H1 (cell line): ENCODE results near the gene OPALIN. TPM values are rescaled to one million over a fixed set of nuclear protein-coding genes. Genes with fewer than 3 reads are reported as not detected.

Source experiments
- CTCF ChIA-PET: fragments of 300-600 bp; sonication (Branson Sonifier 250); formaldehyde crosslinking; loops from one replicate; lab custom pipeline; 2021; ENCODE audit not compliant: partially characterized antibody; lab: Charles Lee
- POLR2A ChIA-PET: fragments of 300-600 bp; sonication (Branson Sonifier 250); formaldehyde crosslinking; loops from one replicate; lab custom pipeline; 2021; ENCODE audit warnings: inconsistent platforms; ENCODE audit not compliant: partially characterized antibody; lab: Charles Lee
- DNase-seq, 2 experiments: peaks; one replicate each; pipeline versions ENCODE4 v3.0.0 to v3.0.0-alpha.2; 2010 to 2022; ENCODE audit warnings: low spot score in 2 of 2, low read depth in 1 of 2, mixed read lengths in 1 of 2
- FAIRE-seq: peaks from 2 replicates; lab custom pipeline; 2011; peaks lifted over from hg19 to GRCh38; lab: Jason Lieb, UNC
- H2AFZ ChIP-seq: 2 replicates; pipeline ENCODE4 v1.8.1; 2012; ENCODE audit warnings: low read length, inconsistent platforms
- H2AK5ac ChIP-seq: 2 replicates; pipeline ENCODE4 v1.6.1; 2013; ENCODE audit warnings: low read depth, low read length
- H2BK120ac ChIP-seq: replicated peaks from 2 replicates; pipeline ENCODE3; 2013; ENCODE audit warnings: low read depth, low read length, inconsistent platforms
- H2BK12ac ChIP-seq: 2 replicates; pipeline ENCODE4 v1.6.1; 2013; ENCODE audit warnings: low read depth, low read length
- H2BK15ac ChIP-seq: 2 replicates; pipeline ENCODE4 v1.6.1; 2013; ENCODE audit warnings: low read length
- H2BK20ac ChIP-seq: 2 replicates; pipeline ENCODE4 v1.6.1; 2013; ENCODE audit warnings: low read length
- H2BK5ac ChIP-seq: 2 replicates; pipeline ENCODE4 v1.6.1; 2013; ENCODE audit warnings: low read depth, low read length
- H3K14ac ChIP-seq: 2 replicates; pipeline ENCODE4 v1.6.1; 2013; ENCODE audit warnings: inconsistent platforms; ENCODE audit not compliant: insufficient read length
- H3K18ac ChIP-seq: 2 replicates; pipeline ENCODE4 v1.6.1; 2013; ENCODE audit warnings: low read length; ENCODE audit errors: extremely low read depth
- H3K23ac ChIP-seq: 2 replicates; pipeline ENCODE4 v1.6.1; 2013; ENCODE audit warnings: inconsistent platforms; ENCODE audit not compliant: insufficient read length
- H3K23me2 ChIP-seq: 2 replicates; pipeline ENCODE4 v1.6.1; 2013; ENCODE audit warnings: low read depth, low read length
- H3K27ac ChIP-seq: 2 replicates; pipeline ENCODE4 v1.6.1; 2011; ENCODE audit warnings: low read depth, low read length, inconsistent platforms
- H3K27me3 ChIP-seq, 4 experiments: replicated peaks in 1 of 4; 1 replicate in 1 of 4; 2 replicates in 3 of 4; pipeline versions ENCODE4 v1.6.1 to v1.8.1; 2011 to 2013; ENCODE audit warnings: low read length in 3 of 4, mild to moderate bottlenecking in 3 of 4, inconsistent platforms in 2 of 4, mixed read lengths in 2 of 4, moderate library complexity in 1 of 4; ENCODE audit not compliant: control insufficient read depth in 3 of 4, insufficient read depth in 3 of 4; ENCODE audit errors: extremely low read depth in 1 of 4
- H3K36me3 ChIP-seq, 4 experiments: 2 replicates each; pipeline versions ENCODE4 v1.6.1 to v1.8.1; 2011 to 2013; ENCODE audit warnings: mild to moderate bottlenecking in 4 of 4, low read length in 3 of 4, moderate library complexity in 2 of 4, control low read depth in 1 of 4, inconsistent platforms in 1 of 4; ENCODE audit not compliant: insufficient read depth in 4 of 4, control insufficient read depth in 2 of 4
- H3K4ac ChIP-seq: replicated peaks from 2 replicates; pipeline ENCODE3; 2013; ENCODE audit warnings: low read length, low read depth, mixed read lengths, inconsistent platforms; ENCODE audit not compliant: insufficient read length
- H3K4me1 ChIP-seq, 4 experiments: replicated peaks in 1 of 4; 1 replicate in 1 of 4; 2 replicates in 3 of 4; pipeline versions ENCODE4 v1.6.1 to v1.8.1; 2011 to 2013; ENCODE audit warnings: low read length in 3 of 4, inconsistent platforms in 2 of 4, mixed read lengths in 1 of 4; ENCODE audit not compliant: insufficient read depth in 4 of 4, control insufficient read depth in 3 of 4
- H3K4me2 ChIP-seq, 2 experiments: 2 replicates each; pipeline versions ENCODE4 v1.6.1 to v1.8.1; 2011 to 2013; ENCODE audit warnings: low read depth in 2 of 2, low read length in 2 of 2, control low read depth in 1 of 2, inconsistent platforms in 1 of 2, mild to moderate bottlenecking in 1 of 2; ENCODE audit not compliant: insufficient read depth in 1 of 2
- H3K4me3 ChIP-seq, 4 experiments: fragments of 200-600, 300-600 bp in 1 of 4; sonication (generic), shearing (Covaris generic), sonication (Bioruptor Twin) in 1 of 4; 2 replicates each; pipeline versions ENCODE4 v1.5.1 to v1.8.1; 2011 to 2016; ENCODE audit warnings: low read length in 4 of 4, low read depth in 3 of 4, control low read depth in 2 of 4, inconsistent platforms in 2 of 4, mild to moderate bottlenecking in 2 of 4, mixed read lengths in 1 of 4, moderate library complexity in 1 of 4; ENCODE audit not compliant: insufficient read depth in 2 of 4; ENCODE audit errors: extremely low read depth in 1 of 4
- H3K56ac ChIP-seq: replicated peaks from 2 replicates; pipeline ENCODE3; 2013; ENCODE audit warnings: low read depth, mild to moderate bottlenecking, mixed read lengths, low read length, inconsistent platforms; ENCODE audit not compliant: insufficient read length
- H3K79me1 ChIP-seq: 2 replicates; pipeline ENCODE4 v1.6.1; 2013; ENCODE audit warnings: low read depth, low read length, control low read depth
- H3K79me2 ChIP-seq, 2 experiments: 2 replicates each; pipeline versions ENCODE4 v1.6.1 to v1.8.1; 2012 to 2013; ENCODE audit warnings: low read length in 2 of 2, mild to moderate bottlenecking in 2 of 2, inconsistent platforms in 1 of 2; ENCODE audit not compliant: insufficient read depth in 2 of 2, control insufficient read depth in 1 of 2
- H3K9ac ChIP-seq, 4 experiments: replicated peaks in 1 of 4; 1 replicate in 1 of 4; 2 replicates in 3 of 4; pipeline versions ENCODE4 v1.6.1 to v1.8.1; 2011 to 2013; ENCODE audit warnings: low read depth in 3 of 4, low read length in 3 of 4, control low read depth in 2 of 4, mild to moderate bottlenecking in 2 of 4, moderate library complexity in 2 of 4, inconsistent platforms in 1 of 4; ENCODE audit errors: extremely low read depth in 1 of 4
- H3K9me3 ChIP-seq, 2 experiments: 2 replicates each; pipeline versions ENCODE4 v1.6.1 to v1.8.1; 2012 to 2013; ENCODE audit warnings: mild to moderate bottlenecking in 2 of 2, moderate library complexity in 2 of 2, control low read depth in 1 of 2, inconsistent platforms in 1 of 2, low read depth in 1 of 2, low read length in 1 of 2, mixed read lengths in 1 of 2; ENCODE audit not compliant: insufficient read depth in 2 of 2
- H4K20me1 ChIP-seq, 2 experiments: replicated peaks in 1 of 2; 2 replicates each; pipeline versions ENCODE3 to v1.8.1; 2011 to 2013; ENCODE audit warnings: inconsistent platforms in 2 of 2, low read length in 2 of 2, mild to moderate bottlenecking in 1 of 2; ENCODE audit not compliant: insufficient read depth in 2 of 2, control insufficient read depth in 1 of 2
- H4K5ac ChIP-seq: 2 replicates; pipeline ENCODE4 v1.6.1; 2013; ENCODE audit warnings: low read length, low read depth, mixed read lengths, inconsistent platforms; ENCODE audit not compliant: insufficient read length
- H4K8ac ChIP-seq: 2 replicates; pipeline ENCODE4 v1.8.0; 2013; ENCODE audit warnings: mild to moderate bottlenecking, moderate library complexity, low read length, inconsistent platforms; ENCODE audit not compliant: insufficient read depth; ENCODE audit errors: extremely low read depth
- H4K91ac ChIP-seq: replicated peaks from 2 replicates; pipeline ENCODE3; 2013; ENCODE audit warnings: low read length, mixed read lengths, inconsistent platforms; ENCODE audit not compliant: insufficient read length
- CHD1 ChIP-seq: IDR thresholded peaks from 2 replicates; pipeline ENCODE4 v1.6.1; 2012; ENCODE audit warnings: low read depth, low read length, improper control_type of control experiment
- CREB1 ChIP-seq: IDR thresholded peaks from 2 replicates; pipeline ENCODE4 v1.6.1; 2012; ENCODE audit warnings: inconsistent platforms
- HDAC2 ChIP-seq, 2 experiments: fragments of 300-600 bp in 1 of 2; sonication (generic) in 1 of 2; IDR thresholded peaks; 2 replicates each; pipeline ENCODE4 v1.6.1; 2011 to 2012; ENCODE audit warnings: low read depth in 2 of 2, low read length in 2 of 2, mild to moderate bottlenecking in 2 of 2, moderate library complexity in 2 of 2, borderline replicate concordance in 1 of 2, inconsistent platforms in 1 of 2
- PHF8 ChIP-seq: fragments of 200-600 bp; sonication (generic); conservative IDR thresholded peaks from 2 replicates; pipeline ENCODE4 v1.7.1; 2012; ENCODE audit warnings: low read depth, mild to moderate bottlenecking, inconsistent platforms, low read length, moderate library complexity
- POLR2AphosphoS5 ChIP-seq: IDR thresholded peaks from 2 replicates; pipeline ENCODE4 v1.6.1; 2011; ENCODE audit warnings: low read depth, low read length
- RFX5 ChIP-seq: IDR thresholded peaks from 2 replicates; pipeline ENCODE4 v1.6.1; 2011; ENCODE audit warnings: low read depth, low read length, improper control_type of control experiment, borderline replicate concordance
- TAF7 ChIP-seq: optimal IDR thresholded peaks from 2 replicates; pipeline ENCODE3; 2011; ENCODE audit warnings: low read depth, mild to moderate bottlenecking, inconsistent platforms, low read length, moderate library complexity, borderline replicate concordance
- YY1 ChIP-seq: IDR thresholded peaks from 2 replicates; pipeline ENCODE4 v1.6.1; 2011; ENCODE audit warnings: low read depth, mild to moderate bottlenecking, low read length
- ZNF274 ChIP-seq: IDR thresholded peaks from 2 replicates; pipeline ENCODE4 v1.7.0; 2012; ENCODE audit warnings: low read length, borderline replicate concordance; ENCODE audit errors: extremely low read depth
- WGBS, 2 experiments: shearing (Covaris generic) in 1 of 2; methylation state at CpG; one replicate each; pipeline versions ENCODE4 v1.1.6 to v1.1.7; 2013 to 2015; ENCODE audit warnings: low lambda C conversion rate in 2 of 2, mixed read lengths in 2 of 2, inconsistent platforms in 1 of 2, low coverage in 1 of 2, missing lambda C conversion rate in 1 of 2; ENCODE audit not compliant: insufficient replicate concordance in 2 of 2, insufficient coverage in 1 of 2, insufficient read length in 1 of 2; ENCODE audit errors: extremely low coverage in 1 of 2, missing lambda C conversion rate in 1 of 2; 5-methylcytosine and 5-hydroxymethylcytosine counted together
- polyA plus RNA-seq, 7 experiments: library from polyadenylated mRNA; depleted of rRNA in 3 of 7; stranded (reverse) in 5 of 7; unstranded in 2 of 7; fragments of >200 nt in 5 of 7; fragments of 200-250 nt in 2 of 7; gene quantifications; 1 replicate in 5 of 7; 2 replicates in 1 of 7; 4 replicates in 1 of 7; pipeline versions ENCODE4 v1.2.1 to v1.2.3, GENCODE V29; 2011 to 2013; ENCODE audit warnings: missing spikeins in 2 of 7, mixed read lengths in 2 of 7
- total RNA-seq: library from RNA; stranded (reverse); fragmentation: NEBNext Ultra II Directional; extraction: Animal tissue kit (Norgen Biotek cat#: 25700); gene quantifications from 2 replicates; pipeline ENCODE4 v1.2.1, GENCODE V29; 2021
- TF ChIP-seq, protein P1 (sequence below): IDR thresholded peaks from 2 replicates; pipeline ENCODE4 v1.6.1; 2012; ENCODE audit warnings: low read length, inconsistent platforms

The OPALIN gene
- total and polyA plus RNA-seq, 2 of the 8 experiments (the other 6 are each of a cell fraction or from before 2014, with no cell fraction given): 0.03 TPM; not detected in 1

DNA sequence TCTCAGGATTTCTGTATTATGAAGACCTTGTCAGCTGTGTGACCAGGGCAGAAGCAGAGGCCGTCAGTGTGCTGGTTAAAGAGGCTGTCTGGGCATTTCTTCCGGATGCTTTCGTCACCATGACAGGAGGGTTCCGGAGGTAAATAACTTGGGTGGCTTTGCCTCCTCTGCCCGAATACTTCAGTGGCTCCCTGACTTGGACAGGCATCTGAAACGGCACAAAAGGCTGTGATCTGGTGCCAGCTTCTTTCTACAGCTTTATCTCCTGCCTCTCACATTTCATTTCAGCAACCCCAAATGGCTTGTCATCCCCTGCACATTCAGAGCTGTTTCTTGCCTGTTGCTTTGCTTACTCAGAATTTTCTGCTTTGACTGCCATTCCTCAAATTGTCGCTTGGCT is 31.3 kb downstream of the OPALIN start:
- H2BK20ac ChIP-seq: no peak overlapping the region
- no peaks in the 10 kb centered on the region for H3K23me2 ChIP-seq
- FAIRE-seq: no peak
- H3K9me3 ChIP-seq: no peaks in the 10 kb centered on the region
- no peak overlapping the region for H2BK120ac ChIP-seq
- no peak overlapping the region for H2AK5ac ChIP-seq
- H3K27me3 ChIP-seq: 0 out of 7 replicates have a peak, but pooled peaks cover 0 to 4% (median 0%) of the 10 kb centered on the region in 4 experiments
- no peak overlapping the region for H4K8ac ChIP-seq
- H4K91ac ChIP-seq: no peak overlapping the region
- H3K4me1 ChIP-seq: no peaks in the 10 kb centered on the region
- H3K36me3 ChIP-seq: no peaks in the 10 kb centered on the region
- no peak overlapping the region for H3K18ac ChIP-seq
- H2BK5ac ChIP-seq: no peak overlapping the region
- H3K27ac ChIP-seq: no peak overlapping the region
- no peak overlapping the region for H4K5ac ChIP-seq
- ChIA-PET CTCF (interaction anchor here (0.8 to 1.7 kb wide), 5 partner anchors 8 to 43 kb away, joined by 3 to 7 read pairs (median 3); no protein-coding TSS in a partner anchor), POLR2A (interaction anchor here (0.6 kb wide), 1 partner anchor 154 kb away, joined by 3 read pairs; no protein-coding TSS in a partner anchor)
- no peak overlapping the region for H3K4ac ChIP-seq
- H2BK12ac ChIP-seq: no peak overlapping the region
- no peak overlapping the region for H2AFZ ChIP-seq
- DNase-seq: peak in 1 of 2 experiments; percentile 14
- no peaks in the 10 kb centered on the region for H3K79me2 ChIP-seq
- H2BK15ac ChIP-seq: no peak overlapping the region
- no peaks in the 10 kb centered on the region for H4K20me1 ChIP-seq
- H3K4me2 ChIP-seq: no peak overlapping the region
- H3K23ac ChIP-seq: no peak overlapping the region
- H3K14ac ChIP-seq: no peak overlapping the region
- WGBS, 2 experiments: 84% methylated on average over 7 of the region's 7 CpGs; no CpG with 5 or more reads in 1 of the 2 experiments
- H3K9ac ChIP-seq: no peak overlapping the region
- H3K4me3 ChIP-seq: no peak overlapping the region
- TF ChIP-seq CREB1: no peak
- TF ChIP-seq ZNF274: no peak
- no peak for TF ChIP-seq CHD1
- no peak for TF ChIP-seq TAF7
- TF ChIP-seq YY1: no peak
- TF ChIP-seq, protein P1, sequence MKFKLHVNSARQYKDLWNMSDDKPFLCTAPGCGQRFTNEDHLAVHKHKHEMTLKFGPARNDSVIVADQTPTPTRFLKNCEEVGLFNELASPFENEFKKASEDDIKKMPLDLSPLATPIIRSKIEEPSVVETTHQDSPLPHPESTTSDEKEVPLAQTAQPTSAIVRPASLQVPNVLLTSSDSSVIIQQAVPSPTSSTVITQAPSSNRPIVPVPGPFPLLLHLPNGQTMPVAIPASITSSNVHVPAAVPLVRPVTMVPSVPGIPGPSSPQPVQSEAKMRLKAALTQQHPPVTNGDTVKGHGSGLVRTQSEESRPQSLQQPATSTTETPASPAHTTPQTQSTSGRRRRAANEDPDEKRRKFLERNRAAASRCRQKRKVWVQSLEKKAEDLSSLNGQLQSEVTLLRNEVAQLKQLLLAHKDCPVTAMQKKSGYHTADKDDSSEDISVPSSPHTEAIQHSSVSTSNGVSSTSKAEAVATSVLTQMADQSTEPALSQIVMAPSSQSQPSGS: no peak
- no peak for TF ChIP-seq RFX5
- no peak for TF ChIP-seq POLR2AphosphoS5
- TF ChIP-seq PHF8: no peak
- TF ChIP-seq HDAC2 (IDR thresholded peaks at IDR 0.05; ENCODE audit: borderline replicate concordance in 1 of 2, low read depth in 2 of 2, low read length in 2 of 2): no peak
- no peak overlapping the region for H3K56ac ChIP-seq
- H3K79me1 ChIP-seq: no peaks in the 10 kb centered on the region
